Measurements from ENCODE around the gene SND1.

GRCh38 chr7:127751490-127752448 lies 99.8 kb downstream of the SND1 start:
- TF ChIP-seq CTCF (IDR thresholded peaks at IDR 0.05) (no peak), POLR2A (IDR thresholded peaks at IDR 0.05) (no peak)

Data from esophagus squamous epithelium (tissue), 4 donors.